Glutamatergic neuron (in vitro differentiated cells): ENCODE results near the gene RNF222. TPM values are rescaled to one million over a fixed set of nuclear protein-coding genes. Genes with fewer than 3 reads are reported as not detected.

Experiments used
- DNase-seq: peaks from one replicate; pipeline ENCODE4 v3.0.0; 2022
- H3K27ac Mint-ChIP-seq: one replicate; pipeline ENCODE4 v1.8.0; 2020; ENCODE audit warnings: mild to moderate bottlenecking, mixed read lengths, inconsistent platforms; ENCODE audit not compliant: unreplicated experiment
- H3K27me3 Mint-ChIP-seq: one replicate; pipeline ENCODE4 v1.8.0; 2020; ENCODE audit warnings: mild to moderate bottlenecking, moderate library complexity, mixed read lengths, inconsistent platforms; ENCODE audit not compliant: unreplicated experiment
- H3K36me3 Mint-ChIP-seq: one replicate; pipeline ENCODE4 v1.8.0; 2020; ENCODE audit warnings: mild to moderate bottlenecking, mixed read lengths, inconsistent platforms; ENCODE audit not compliant: unreplicated experiment
- H3K4me1 Mint-ChIP-seq: one replicate; pipeline ENCODE4 v1.8.0; 2020; ENCODE audit warnings: mild to moderate bottlenecking, low read depth, mixed read lengths, inconsistent platforms; ENCODE audit not compliant: unreplicated experiment
- H3K4me3 Mint-ChIP-seq: one replicate; pipeline ENCODE4 v1.8.0; 2020; ENCODE audit warnings: mild to moderate bottlenecking, mixed read lengths, inconsistent platforms; ENCODE audit not compliant: unreplicated experiment
- H3K9me3 Mint-ChIP-seq: one replicate; pipeline ENCODE4 v1.8.0; 2020; ENCODE audit warnings: mild to moderate bottlenecking, moderate library complexity, mixed read lengths, inconsistent platforms; ENCODE audit not compliant: unreplicated experiment
- total RNA-seq: library from RNA; stranded (reverse); fragmentation: NEBNext Ultra II Directional; extraction: Animal tissue kit (Norgen Biotek cat#: 25700); gene quantifications from one replicate; pipeline ENCODE4 v1.2.1, GENCODE V29; 2021; ENCODE audit not compliant: unreplicated experiment
- TF ChIP-seq, protein P1 (sequence below): fragments of 200-600 bp; sonication (generic); IDR thresholded peaks from one replicate; pipeline ENCODE4 v1.5.0; 2021; ENCODE audit not compliant: partially characterized antibody, unreplicated experiment

The RNF222 gene
- total RNA-seq, 1 donor from 2014 or later: not detected

GRCh38 chr17:8441690-8442089 is 44.1 kb upstream of the RNF222 start:
- TF ChIP-seq, protein P1, sequence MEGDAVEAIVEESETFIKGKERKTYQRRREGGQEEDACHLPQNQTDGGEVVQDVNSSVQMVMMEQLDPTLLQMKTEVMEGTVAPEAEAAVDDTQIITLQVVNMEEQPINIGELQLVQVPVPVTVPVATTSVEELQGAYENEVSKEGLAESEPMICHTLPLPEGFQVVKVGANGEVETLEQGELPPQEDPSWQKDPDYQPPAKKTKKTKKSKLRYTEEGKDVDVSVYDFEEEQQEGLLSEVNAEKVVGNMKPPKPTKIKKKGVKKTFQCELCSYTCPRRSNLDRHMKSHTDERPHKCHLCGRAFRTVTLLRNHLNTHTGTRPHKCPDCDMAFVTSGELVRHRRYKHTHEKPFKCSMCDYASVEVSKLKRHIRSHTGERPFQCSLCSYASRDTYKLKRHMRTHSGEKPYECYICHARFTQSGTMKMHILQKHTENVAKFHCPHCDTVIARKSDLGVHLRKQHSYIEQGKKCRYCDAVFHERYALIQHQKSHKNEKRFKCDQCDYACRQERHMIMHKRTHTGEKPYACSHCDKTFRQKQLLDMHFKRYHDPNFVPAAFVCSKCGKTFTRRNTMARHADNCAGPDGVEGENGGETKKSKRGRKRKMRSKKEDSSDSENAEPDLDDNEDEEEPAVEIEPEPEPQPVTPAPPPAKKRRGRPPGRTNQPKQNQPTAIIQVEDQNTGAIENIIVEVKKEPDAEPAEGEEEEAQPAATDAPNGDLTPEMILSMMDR: no peak
- peaks cover 4% of the 10 kb centered on the region for H3K4me1 Mint-ChIP-seq
- H3K27me3 Mint-ChIP-seq: no peaks in the 10 kb centered on the region
- no peak for DNase-seq
- H3K27ac Mint-ChIP-seq: no peak overlapping the region
- no peak overlapping the region for H3K4me3 Mint-ChIP-seq
- peaks cover under 1% of the 10 kb centered on the region for H3K9me3 Mint-ChIP-seq
- no peaks in the 10 kb centered on the region for H3K36me3 Mint-ChIP-seq

- no peak for DNase-seq
- Mint-ChIP-seq H3K4me3 (no peak overlapping the region), H3K27me3 (peaks cover 3% of the 10 kb centered on the region)
Measured at GRCh38 chr17:8439681-8440080, 42.1 kb upstream of the RNF222 start.

DNA sequence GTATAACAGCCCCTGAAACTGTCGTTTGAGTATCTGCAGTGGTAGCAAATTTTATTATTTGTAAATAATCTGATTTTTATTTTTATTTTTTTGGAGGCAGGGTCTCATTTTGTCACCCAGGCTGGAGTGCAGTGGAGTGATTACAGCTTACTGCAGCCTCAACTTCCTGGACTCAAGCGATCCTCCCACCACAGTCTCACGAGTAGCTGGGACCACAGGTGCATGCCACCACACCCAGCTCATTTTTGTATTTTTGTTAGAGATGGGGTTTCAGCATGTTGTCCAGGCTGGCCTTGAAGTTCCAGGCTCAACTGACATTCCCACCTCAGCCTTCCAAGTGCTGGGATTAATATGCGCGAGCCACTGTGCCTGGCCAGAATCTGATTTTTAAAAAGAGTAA is 40.8 kb upstream of the RNF222 start:
- peaks cover 4% of the 10 kb centered on the region for H3K9me3 Mint-ChIP-seq
- H3K27me3 Mint-ChIP-seq: peaks cover 3% of the 10 kb centered on the region
- H3K4me1 Mint-ChIP-seq: peaks cover 4% of the 10 kb centered on the region
- no peak overlapping the region for H3K27ac Mint-ChIP-seq
- H3K4me3 Mint-ChIP-seq: no peak overlapping the region
- no peaks in the 10 kb centered on the region for H3K36me3 Mint-ChIP-seq
- TF ChIP-seq, protein P1: no peak
- DNase-seq: no peak

More at GRCh38 chr17:8439681-8440080, 42.1 kb upstream of the RNF222 start:
- Mint-ChIP-seq H3K27ac (no peak overlapping the region), H3K4me1 (peaks cover 4% of the 10 kb centered on the region), H3K9me3 (peaks cover 4% of the 10 kb centered on the region), H3K36me3 (no peaks in the 10 kb centered on the region)
- TF ChIP-seq, protein P1: no peak

- Mint-ChIP-seq H3K36me3 (no peaks in the 10 kb centered on the region), H3K4me3 (peak overlapping the region; percentile 98), H3K27ac (peak overlapping the region; percentile 92), H3K9me3 (peaks cover 4% of the 10 kb centered on the region), H3K4me1 (peaks cover 4% of the 10 kb centered on the region), H3K27me3 (peaks cover 3% of the 10 kb centered on the region)
- DNase-seq: no peak
- TF ChIP-seq, protein P1: no peak
Measured at GRCh38 chr17:8436844-8437171, 39.2 kb upstream of the RNF222 start.

DNA sequence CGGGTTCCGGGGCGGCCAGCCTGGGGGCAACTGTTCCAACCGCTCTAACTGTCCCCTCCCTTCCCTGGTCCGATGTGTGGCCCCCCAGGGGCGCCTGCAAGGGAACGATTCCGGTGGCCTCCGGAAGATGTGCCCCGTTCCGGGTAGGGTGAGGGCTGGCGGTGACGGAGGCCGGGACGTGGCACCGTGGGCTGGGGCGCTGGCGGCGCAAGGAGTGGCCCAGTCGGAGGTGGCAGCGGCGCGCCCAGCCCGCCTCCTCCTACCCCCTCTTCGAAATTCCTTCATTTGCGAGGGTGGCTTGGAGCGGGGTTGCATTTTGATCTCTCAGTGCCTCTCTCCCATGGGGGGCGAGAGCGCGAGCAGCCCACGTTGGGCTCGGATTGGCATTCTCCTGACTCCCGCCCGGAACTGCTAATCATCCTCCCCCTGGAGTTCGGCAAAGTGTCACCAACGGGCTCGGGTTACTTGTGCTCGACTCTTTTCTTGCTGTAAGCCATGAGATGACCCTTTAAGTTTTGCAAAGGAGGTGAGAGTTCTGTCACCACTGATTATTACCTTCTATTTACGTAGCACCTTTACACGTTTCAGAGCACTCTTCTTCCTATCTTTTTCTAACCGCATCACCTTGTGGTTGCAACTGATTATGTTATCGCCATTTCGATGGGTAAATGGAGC is 38.7 kb upstream of the RNF222 start:
- Mint-ChIP-seq H3K9me3 (peaks cover 4% of the 10 kb centered on the region), H3K36me3 (no peaks in the 10 kb centered on the region), H3K27me3 (peaks cover 3% of the 10 kb centered on the region), H3K4me1 (peaks cover 4% of the 10 kb centered on the region), H3K27ac (peak overlapping the region; percentile 92), H3K4me3 (peak overlapping the region; percentile 98)
- TF ChIP-seq, protein P1: no peak
- DNase-seq: peak; percentile 52
